Progenitor cell of endocrine pancreas (in vitro differentiated cells): Measurements from ENCODE around the gene LDLRAD4. TPM values are rescaled to one million over a fixed set of nuclear protein-coding genes. Genes with fewer than 3 reads are reported as not detected.

Source experiments
- DNase-seq: peaks from one replicate; pipeline ENCODE4 v3.0.0; 2021; ENCODE audit warnings: low spot score; ENCODE audit not compliant: unreplicated experiment
- H3K27ac Mint-ChIP-seq: 2 replicates; pipeline ENCODE4 v1.8.0; 2021; ENCODE audit warnings: mild to moderate bottlenecking, moderate library complexity, mixed read lengths
- H3K27me3 Mint-ChIP-seq: 2 replicates; pipeline ENCODE4 v1.8.0; 2021; ENCODE audit warnings: mixed read lengths
- H3K36me3 Mint-ChIP-seq: 2 replicates; pipeline ENCODE4 v1.8.0; 2022; ENCODE audit warnings: mixed read lengths; ENCODE audit not compliant: insufficient read depth
- H3K4me1 Mint-ChIP-seq: 2 replicates; pipeline ENCODE4 v1.8.0; 2021; ENCODE audit warnings: low read depth, mixed read lengths
- H3K4me3 Mint-ChIP-seq: 2 replicates; pipeline ENCODE4 v1.8.0; 2021; ENCODE audit warnings: low read depth, mild to moderate bottlenecking, moderate library complexity, mixed read lengths
- H3K9me3 Mint-ChIP-seq: 2 replicates; pipeline ENCODE4 v1.8.0; 2021; ENCODE audit warnings: low read depth, mixed read lengths
- total RNA-seq: library from RNA; stranded (reverse); gene quantifications from 2 replicates; pipeline ENCODE4 v1.2.1, GENCODE V29; 2021
- TF ChIP-seq, protein P1 (sequence below): fragments of 200-600 bp; sonication (generic); IDR thresholded peaks from one replicate; pipeline ENCODE4 v1.5.0; 2021; ENCODE audit warnings: antibody characterized with exemption, mild to moderate bottlenecking; ENCODE audit not compliant: unreplicated experiment

LDLRAD4 gene
- total RNA-seq, 1 donor from 2014 or later, result 3.8 TPM

DNA sequence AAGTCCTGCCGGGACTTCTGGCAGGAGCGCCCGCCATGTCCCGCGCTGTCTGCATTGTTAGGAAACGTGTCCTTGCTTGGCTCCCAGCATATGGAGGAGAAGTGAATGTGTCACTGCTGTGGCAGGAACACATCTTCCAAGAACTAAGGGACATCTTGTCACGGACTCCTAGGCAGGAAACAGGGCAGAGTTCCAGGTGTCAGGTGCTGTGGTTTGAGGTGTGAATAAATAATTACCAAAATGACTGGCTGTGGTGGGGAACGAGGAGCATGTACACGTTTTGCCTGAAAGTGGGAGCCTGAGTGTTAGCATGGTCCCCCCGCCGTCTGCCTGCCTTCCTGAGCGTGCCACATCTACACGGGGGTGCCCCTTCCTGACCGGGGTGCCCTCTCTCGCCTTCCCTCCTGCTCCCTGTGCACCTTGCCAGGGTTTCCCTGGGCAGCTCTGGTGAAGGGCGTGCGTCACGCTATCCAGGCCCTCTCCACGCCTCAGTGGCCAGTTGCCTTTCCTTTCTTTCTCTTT, 237.5 kb downstream of the LDLRAD4 start:
- TF ChIP-seq, protein P1, sequence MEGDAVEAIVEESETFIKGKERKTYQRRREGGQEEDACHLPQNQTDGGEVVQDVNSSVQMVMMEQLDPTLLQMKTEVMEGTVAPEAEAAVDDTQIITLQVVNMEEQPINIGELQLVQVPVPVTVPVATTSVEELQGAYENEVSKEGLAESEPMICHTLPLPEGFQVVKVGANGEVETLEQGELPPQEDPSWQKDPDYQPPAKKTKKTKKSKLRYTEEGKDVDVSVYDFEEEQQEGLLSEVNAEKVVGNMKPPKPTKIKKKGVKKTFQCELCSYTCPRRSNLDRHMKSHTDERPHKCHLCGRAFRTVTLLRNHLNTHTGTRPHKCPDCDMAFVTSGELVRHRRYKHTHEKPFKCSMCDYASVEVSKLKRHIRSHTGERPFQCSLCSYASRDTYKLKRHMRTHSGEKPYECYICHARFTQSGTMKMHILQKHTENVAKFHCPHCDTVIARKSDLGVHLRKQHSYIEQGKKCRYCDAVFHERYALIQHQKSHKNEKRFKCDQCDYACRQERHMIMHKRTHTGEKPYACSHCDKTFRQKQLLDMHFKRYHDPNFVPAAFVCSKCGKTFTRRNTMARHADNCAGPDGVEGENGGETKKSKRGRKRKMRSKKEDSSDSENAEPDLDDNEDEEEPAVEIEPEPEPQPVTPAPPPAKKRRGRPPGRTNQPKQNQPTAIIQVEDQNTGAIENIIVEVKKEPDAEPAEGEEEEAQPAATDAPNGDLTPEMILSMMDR, result no peak
- Mint-ChIP-seq H3K27ac (no peak overlapping the region), H3K27me3 (peaks cover 39% of the 10 kb centered on the region), H3K9me3 (peaks cover under 1% of the 10 kb centered on the region), H3K4me1 (peaks cover 4% of the 10 kb centered on the region), H3K36me3 (no peaks in the 10 kb centered on the region), H3K4me3 (no peak overlapping the region)
- no peak for DNase-seq

DNA sequence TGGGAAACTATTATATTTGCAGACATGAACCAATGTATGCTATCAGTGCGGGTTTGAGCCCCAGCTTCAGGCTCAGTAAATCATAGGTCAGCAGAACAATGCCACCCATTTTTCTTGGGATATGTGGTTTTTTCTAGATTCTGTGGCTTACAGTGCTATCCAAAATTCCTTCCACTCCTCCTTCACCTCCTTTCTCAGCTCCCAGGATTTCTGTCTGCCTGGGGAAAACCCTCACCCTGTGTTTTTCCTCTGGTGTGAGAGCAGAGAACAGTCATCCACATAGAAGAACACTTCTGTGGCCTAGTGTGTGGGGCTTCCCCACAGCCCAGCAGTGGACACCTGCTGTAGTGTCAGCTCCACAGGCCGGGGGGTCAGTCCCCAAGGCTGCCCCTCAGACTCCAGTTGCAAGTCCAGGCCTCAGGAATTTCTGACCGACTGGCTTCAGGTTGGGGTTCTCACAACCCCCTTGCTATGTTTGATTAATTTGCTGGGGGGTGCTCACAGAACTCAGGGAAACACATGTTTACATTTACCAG, 238.2 kb downstream of the LDLRAD4 start:
- Mint-ChIP-seq H3K27ac (no peak overlapping the region), H3K9me3 (peaks cover 4% of the 10 kb centered on the region), H3K4me3 (no peak overlapping the region), H3K36me3 (no peaks in the 10 kb centered on the region), H3K4me1 (peaks cover 4% of the 10 kb centered on the region), H3K27me3 (peaks cover 31% of the 10 kb centered on the region)
- TF ChIP-seq, protein P1, result no peak
- no peak for DNase-seq

DNA sequence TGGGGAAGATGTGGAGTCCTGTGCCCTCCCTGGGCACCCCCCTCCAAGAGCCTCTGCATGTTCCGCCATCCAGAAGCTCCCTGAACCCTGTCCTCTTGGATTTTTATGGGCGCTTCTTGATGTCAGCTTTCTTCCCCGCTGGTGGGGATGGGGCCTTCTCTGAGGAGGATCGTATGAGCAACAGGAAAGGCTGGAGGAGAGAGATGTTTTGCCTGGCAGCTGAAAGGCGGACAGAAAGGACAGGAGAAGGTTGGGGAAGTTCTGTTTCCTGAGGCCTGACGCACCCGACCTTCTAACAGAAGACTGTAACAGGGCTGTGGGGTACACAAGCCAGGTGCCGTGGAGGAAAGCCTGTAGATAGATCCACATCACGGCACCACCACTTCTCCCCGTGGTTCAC, 238.8 kb downstream of the LDLRAD4 start:
- Mint-ChIP-seq H3K36me3 (no peaks in the 10 kb centered on the region), H3K27ac (no peak overlapping the region), H3K9me3 (peaks cover 4% of the 10 kb centered on the region), H3K4me3 (no peak overlapping the region), H3K27me3 (peaks cover 26% of the 10 kb centered on the region), H3K4me1 (peaks cover 4% of the 10 kb centered on the region)
- DNase-seq, result no peak
- TF ChIP-seq, protein P1, result no peak

DNA sequence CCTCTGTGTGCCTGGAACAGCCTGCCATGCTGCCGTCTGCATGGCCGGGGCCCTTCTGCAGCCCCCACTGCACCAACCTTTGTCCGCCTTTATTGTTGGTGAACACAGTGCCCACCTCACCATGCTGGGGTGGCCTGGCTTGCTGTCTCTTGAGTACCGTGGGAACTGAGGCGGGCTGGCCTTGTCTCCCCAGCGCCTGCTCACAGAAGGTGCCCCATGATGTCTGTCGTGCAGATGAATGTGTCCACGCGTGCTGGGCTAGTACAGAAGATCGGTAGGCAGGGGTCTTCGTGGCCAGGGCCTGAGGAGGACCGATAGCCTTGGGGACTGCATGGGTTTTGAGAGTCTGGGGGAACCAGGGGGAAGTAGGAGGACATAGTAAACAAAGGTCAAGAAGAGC, 242.4 kb downstream of the LDLRAD4 start:
- H3K4me3 Mint-ChIP-seq, result no peak overlapping the region
- peaks cover 3% of the 10 kb centered on the region for H3K27me3 Mint-ChIP-seq
- H3K27ac Mint-ChIP-seq, result no peak overlapping the region
- DNase-seq, result no peak
- no peaks in the 10 kb centered on the region for H3K4me1 Mint-ChIP-seq
- peaks cover 4% of the 10 kb centered on the region for H3K9me3 Mint-ChIP-seq
- TF ChIP-seq, protein P1, result no peak
- no peaks in the 10 kb centered on the region for H3K36me3 Mint-ChIP-seq

DNA sequence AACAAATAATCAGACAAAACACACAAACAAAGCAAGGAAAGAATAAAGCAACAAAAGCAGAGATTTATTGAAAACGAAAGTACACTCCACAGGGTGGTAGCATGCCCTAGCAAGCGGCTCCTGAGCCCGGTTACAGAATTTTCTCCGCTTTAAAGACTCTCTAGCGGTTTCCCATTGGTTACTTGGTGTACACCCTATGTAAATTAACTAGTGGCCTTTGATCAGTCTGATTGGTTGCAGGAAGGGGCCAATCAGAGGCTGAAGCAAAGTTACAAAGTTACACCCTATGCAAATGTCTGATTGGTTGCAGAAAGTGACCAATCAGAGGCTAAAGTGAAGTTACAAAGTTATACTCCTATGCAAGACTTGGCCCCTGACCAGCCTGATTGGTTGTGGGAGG, 242.9 kb downstream of the LDLRAD4 start:
- TF ChIP-seq, protein P1, result no peak

More for the DNA sequence above, 242.9 kb downstream of the LDLRAD4 start:
- no peak for DNase-seq
- peaks cover 4% of the 10 kb centered on the region for H3K9me3 Mint-ChIP-seq
- peaks cover under 1% of the 10 kb centered on the region for H3K27me3 Mint-ChIP-seq
- no peak overlapping the region for H3K4me3 Mint-ChIP-seq
- no peaks in the 10 kb centered on the region for H3K36me3 Mint-ChIP-seq
- H3K4me1 Mint-ChIP-seq, result no peaks in the 10 kb centered on the region
- H3K27ac Mint-ChIP-seq, result no peak overlapping the region
